CD14-positive monocyte (primary cell): ENCODE measurements around the gene MGLL. TPM values are rescaled to one million over a fixed set of nuclear protein-coding genes. Genes with fewer than 3 reads are reported as not detected.

ENCODE experiments used
- DNase-seq, 3 donors: peaks; one replicate each; pipeline ENCODE4 v3.0.0-alpha.2; 2011 to 2022
- H2AFZ ChIP-seq: 2 replicates; pipeline ENCODE4 v1.6.0; 2012; ENCODE audit warnings: mild to moderate bottlenecking, low read depth, low read length, inconsistent platforms; ENCODE audit not compliant: insufficient read depth, poor library complexity, severe bottlenecking
- H3K27ac ChIP-seq, 2 donors: 1 replicate in 1 of 2; 2 replicates in 1 of 2; pipeline ENCODE4 v1.5.1; 2012 to 2013; ENCODE audit warnings: low read length in 2 of 2, control low read depth in 1 of 2, inconsistent platforms in 1 of 2, low read depth in 1 of 2, mild to moderate bottlenecking in 1 of 2
- H3K27me3 ChIP-seq, 2 donors: one replicate each; pipeline versions ENCODE4 v1.6.0 to v1.6.1; 2011 to 2013; ENCODE audit warnings: low read length in 2 of 2; ENCODE audit not compliant: control insufficient read depth in 2 of 2, insufficient read depth in 2 of 2
- H3K36me3 ChIP-seq, 2 donors: replicated peaks in 1 of 2; 1 replicate in 1 of 2; 2 replicates in 1 of 2; pipeline versions ENCODE4 v1.5.1 to v1.6.1; 2012 to 2013; ENCODE audit warnings: low read length in 2 of 2, control low read depth in 1 of 2, inconsistent platforms in 1 of 2, mild to moderate bottlenecking in 1 of 2; ENCODE audit not compliant: insufficient read depth in 2 of 2, control insufficient read depth in 1 of 2
- H3K4me1 ChIP-seq, 2 donors: 1 replicate in 1 of 2; 2 replicates in 1 of 2; pipeline versions ENCODE4 v1.5.1 to v1.6.1; 2012 to 2013; ENCODE audit warnings: low read length in 2 of 2, control low read depth in 1 of 2, inconsistent platforms in 1 of 2, mild to moderate bottlenecking in 1 of 2, moderate library complexity in 1 of 2; ENCODE audit not compliant: insufficient read depth in 2 of 2, control insufficient read depth in 1 of 2
- H3K4me2 ChIP-seq: replicated peaks from 2 replicates; pipeline ENCODE3; 2012; ENCODE audit warnings: low read length, moderate library complexity, mild to moderate bottlenecking; ENCODE audit not compliant: poor library complexity, severe bottlenecking; ENCODE audit errors: extremely low read depth
- H3K4me3 ChIP-seq, 3 experiments: fragments of 200-600 bp in 1 of 3; sonication (generic) in 1 of 3; replicated peaks in 1 of 3; 1 replicate in 2 of 3; 2 replicates in 1 of 3; pipeline ENCODE4 v1.5.1; 2011 to 2013; ENCODE audit warnings: low read length in 3 of 3, mild to moderate bottlenecking in 3 of 3, control low read depth in 2 of 3, low read depth in 2 of 3, inconsistent platforms in 1 of 3, moderate library complexity in 1 of 3
- H3K79me2 ChIP-seq: 2 replicates; pipeline ENCODE4 v1.6.0; 2012; ENCODE audit warnings: mild to moderate bottlenecking, control low read depth, inconsistent platforms, low read length, moderate library complexity; ENCODE audit not compliant: insufficient read depth
- H3K9ac ChIP-seq: 2 replicates; pipeline ENCODE4 v1.6.0; 2017; ENCODE audit warnings: low read length, mild to moderate bottlenecking; ENCODE audit not compliant: insufficient read depth, poor library complexity, severe bottlenecking
- H3K9me3 ChIP-seq, 2 donors: replicated peaks in 1 of 2; 1 replicate in 1 of 2; 2 replicates in 1 of 2; pipeline versions ENCODE4 v1.5.1 to v1.6.1; 2012 to 2013; ENCODE audit warnings: low read length in 2 of 2, control low read depth in 1 of 2; ENCODE audit not compliant: control insufficient read depth in 1 of 2, insufficient read depth in 1 of 2
- H4K20me1 ChIP-seq: 2 replicates; pipeline ENCODE4 v1.6.0; 2012; ENCODE audit warnings: mild to moderate bottlenecking, low read length, control low read depth, moderate library complexity; ENCODE audit not compliant: insufficient read depth
- H3K27ac Mint-ChIP-seq, 7 donors: one replicate each; pipeline ENCODE4 v1.8.0; 2020; ENCODE audit warnings: mild to moderate bottlenecking in 7 of 7, mixed read lengths in 7 of 7, moderate library complexity in 6 of 7, inconsistent platforms in 2 of 7
- H3K27me3 Mint-ChIP-seq, 3 donors: one replicate each; pipeline ENCODE4 v1.8.0; 2021 to 2022; ENCODE audit warnings: low read depth in 3 of 3, mild to moderate bottlenecking in 3 of 3, mixed read lengths in 3 of 3, moderate library complexity in 3 of 3, inconsistent platforms in 1 of 3
- H3K36me3 Mint-ChIP-seq, 2 donors: one replicate each; pipeline ENCODE4 v1.8.0; 2020; ENCODE audit warnings: mixed read lengths in 2 of 2, inconsistent platforms in 1 of 2, mild to moderate bottlenecking in 1 of 2
- H3K4me1 Mint-ChIP-seq: one replicate; pipeline ENCODE4 v1.8.0; 2020; ENCODE audit warnings: mild to moderate bottlenecking, mixed read lengths
- H3K4me3 Mint-ChIP-seq, 2 donors: one replicate each; pipeline ENCODE4 v1.8.0; 2020; ENCODE audit warnings: mild to moderate bottlenecking in 2 of 2, mixed read lengths in 2 of 2, moderate library complexity in 1 of 2
- H3K9me3 Mint-ChIP-seq, 7 donors: one replicate each; pipeline ENCODE4 v1.8.0; 2020 to 2022; ENCODE audit warnings: mixed read lengths in 7 of 7, mild to moderate bottlenecking in 6 of 7, moderate library complexity in 6 of 7, inconsistent platforms in 2 of 7
- WGBS: methylation state at CpG from one replicate; pipeline ENCODE4 v1.1.5; 2013; ENCODE audit warnings: missing lambda C conversion rate; ENCODE audit not compliant: insufficient coverage; 5-methylcytosine and 5-hydroxymethylcytosine counted together
- intact Hi-C, 2 donors: fragments of 100-400 bp; cut with micrococcal nuclease; formaldehyde crosslinking; loops; one replicate each; pipeline versions ENCODE4 v1.15.0 to v1.15.1; 2023
- polyA minus RNA-seq: library from RNA; depleted of rRNA, polyadenylated mRNA; stranded (reverse); fragments of >200 nt; gene quantifications from 2 replicates; pipeline ENCODE4 v1.2.3, GENCODE V29; 2012
- polyA plus RNA-seq, 3 donors: library from polyadenylated mRNA; depleted of rRNA in 1 of 3; unstranded in 2 of 3; stranded (reverse) in 1 of 3; fragments of 300-500 nt in 2 of 3; fragments of >200 nt in 1 of 3; fragmentation: Illumina TruSeq in 2 of 3; gene quantifications; 1 replicate in 2 of 3; 2 replicates in 1 of 3; pipeline ENCODE4 v1.2.3, GENCODE V29; 2012 to 2021
- total RNA-seq, 12 experiments: library from RNA in 1 of 12; stranded (reverse) in 1 of 12; fragments of 120-200 nt in 1 of 12; gene quantifications; one replicate each; pipeline ENCODE4 v1.2.4 and lab custom pipeline; 2013 to 2026; ENCODE audit warnings: mixed read lengths in 6 of 12, inconsistent platforms in 1 of 12
- TF ChIP-seq, protein P1 (sequence below): fragments of 200-600 bp; IDR thresholded peaks from one replicate; pipeline ENCODE4 v1.8.0; 2022; ENCODE audit warnings: antibody characterized with exemption, mild to moderate bottlenecking

MGLL gene
- 8.3 TPM for total RNA-seq (2013)
- polyA plus RNA-seq: 1 to 10 TPM; 4.4 to 10.0 (median 6.4) TPM
- 2.4 and 5.7 TPM in 2 replicates for polyA minus RNA-seq
- total RNA-seq (lab: John Stamatoyannopoulos, UW): 7.6 to 61.2 (median 16.4) reads per million in 11 experiments

DNA sequence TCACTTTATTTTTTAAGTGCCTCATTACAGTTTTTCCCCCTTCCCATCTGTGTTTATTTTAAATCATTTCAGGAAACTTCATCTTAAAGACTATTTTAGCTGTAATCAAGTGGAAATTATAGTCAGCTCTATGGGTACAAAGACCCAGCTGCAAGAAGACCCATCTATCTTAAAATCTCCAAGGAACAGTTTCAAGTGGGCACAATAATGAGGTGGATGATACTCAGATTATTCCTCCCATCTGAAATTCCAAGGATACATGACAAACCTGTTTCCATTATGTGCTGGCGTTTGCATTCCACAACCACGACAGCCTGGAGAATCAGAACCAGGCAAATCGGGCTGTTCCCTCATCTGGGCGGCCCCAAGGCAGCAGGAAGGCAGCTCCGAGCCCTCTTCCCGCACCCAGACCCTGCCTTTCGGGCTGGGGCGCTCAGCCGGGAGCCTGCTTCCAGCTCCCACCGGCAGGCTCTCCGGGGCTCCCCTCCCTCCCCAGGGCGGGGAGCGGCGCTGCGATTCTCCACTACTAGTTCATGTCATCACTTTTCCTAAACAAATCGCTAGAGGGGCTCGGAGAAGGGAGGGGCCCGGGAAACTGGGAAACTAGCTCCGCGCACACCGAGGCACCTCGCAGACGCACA is at the start of gene MGLL:
MGLL (minus strand) TSS at position 475 of the 641 bp plus-strand sequence; CDS start at position 278, 197 bp downstream.
- Histone ChIP-seq H2AFZ (peak within 1 kb of the TSS; percentile 82), H3K79me2 (no peaks in the 10 kb centered on the region), H3K36me3 (no peaks in the 10 kb centered on the region), H4K20me1 (no peaks in the 10 kb centered on the region), H3K4me1 (peaks cover 40 to 54% of the 10 kb centered on the region in 2 donors), H3K4me2 (peak within 1 kb of the TSS; percentile 81), H3K9me3 (peaks cover 0 to 1% of the 10 kb centered on the region in 2 donors), H3K9ac (peak within 1 kb of the TSS; percentile 64), H3K4me3 (peak within 1 kb of the TSS; percentile 51 to 81 (median 62)), H3K27me3 (peaks cover 0 to 3% of the 10 kb centered on the region in 2 donors), H3K27ac (no peak within 1 kb of the TSS)
- intact Hi-C loops: loop anchor here (5.0 to 10.0 kb wide), 4 partner anchors 45 to 170 kb away; no protein-coding TSS in a partner anchor
- no peak for DNase-seq
- H3K36me3 Mint-ChIP-seq: peaks cover 0 to 5% of the 10 kb centered on the region in 2 donors
- H3K4me3 Mint-ChIP-seq: peak within 1 kb of the TSS; percentile 96 to 99
- WGBS: 0% methylated on average over 22 of the region's 23 CpGs
- H3K27me3 Mint-ChIP-seq: peaks cover 9 to 26% (median 22%) of the 10 kb centered on the region in 3 donors
- peak within 1 kb of the TSS; percentile 71 to 85 (median 82) for H3K27ac Mint-ChIP-seq
- peaks cover 0 to 8% (median 2%) of the 10 kb centered on the region in 7 donors for H3K9me3 Mint-ChIP-seq
- peaks cover 45% of the 10 kb centered on the region for H3K4me1 Mint-ChIP-seq
- TF ChIP-seq, protein P1, sequence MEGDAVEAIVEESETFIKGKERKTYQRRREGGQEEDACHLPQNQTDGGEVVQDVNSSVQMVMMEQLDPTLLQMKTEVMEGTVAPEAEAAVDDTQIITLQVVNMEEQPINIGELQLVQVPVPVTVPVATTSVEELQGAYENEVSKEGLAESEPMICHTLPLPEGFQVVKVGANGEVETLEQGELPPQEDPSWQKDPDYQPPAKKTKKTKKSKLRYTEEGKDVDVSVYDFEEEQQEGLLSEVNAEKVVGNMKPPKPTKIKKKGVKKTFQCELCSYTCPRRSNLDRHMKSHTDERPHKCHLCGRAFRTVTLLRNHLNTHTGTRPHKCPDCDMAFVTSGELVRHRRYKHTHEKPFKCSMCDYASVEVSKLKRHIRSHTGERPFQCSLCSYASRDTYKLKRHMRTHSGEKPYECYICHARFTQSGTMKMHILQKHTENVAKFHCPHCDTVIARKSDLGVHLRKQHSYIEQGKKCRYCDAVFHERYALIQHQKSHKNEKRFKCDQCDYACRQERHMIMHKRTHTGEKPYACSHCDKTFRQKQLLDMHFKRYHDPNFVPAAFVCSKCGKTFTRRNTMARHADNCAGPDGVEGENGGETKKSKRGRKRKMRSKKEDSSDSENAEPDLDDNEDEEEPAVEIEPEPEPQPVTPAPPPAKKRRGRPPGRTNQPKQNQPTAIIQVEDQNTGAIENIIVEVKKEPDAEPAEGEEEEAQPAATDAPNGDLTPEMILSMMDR: no peak

DNA sequence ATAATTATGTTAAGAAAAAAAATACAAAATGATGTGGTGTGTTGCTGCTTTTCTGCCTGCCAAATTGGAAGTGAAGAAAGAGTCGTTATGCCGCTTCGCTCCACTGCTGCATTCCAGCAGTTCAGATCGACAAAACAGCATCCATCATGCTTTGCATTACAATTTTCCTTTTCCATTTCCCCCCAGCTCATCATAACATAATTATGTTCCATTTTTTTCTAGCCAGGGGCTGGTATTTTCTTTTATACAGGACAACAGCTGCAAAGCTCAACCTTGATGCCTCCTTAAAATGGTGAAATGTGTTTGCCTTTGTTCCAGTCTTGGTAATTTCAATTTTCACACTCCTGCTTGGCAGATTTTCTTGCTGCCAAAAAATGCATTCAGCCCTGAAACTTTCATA is 47.8 kb upstream of the MGLL start:
- Mint-ChIP-seq H3K36me3 (no peaks in the 10 kb centered on the region), H3K4me3 (no peak overlapping the region), H3K4me1 (no peaks in the 10 kb centered on the region), H3K27ac (no peak overlapping the region), H3K9me3 (peaks cover 0 to 5% (median 3%) of the 10 kb centered on the region in 7 donors), H3K27me3 (peaks cover 0 to 6% (median 5%) of the 10 kb centered on the region in 3 donors)
- Histone ChIP-seq H3K9ac (no peak overlapping the region), H3K79me2 (no peaks in the 10 kb centered on the region), H2AFZ (no peak overlapping the region), H3K9me3 (no peaks in the 10 kb centered on the region), H4K20me1 (no peaks in the 10 kb centered on the region), H3K36me3 (no peaks in the 10 kb centered on the region), H3K27me3 (no peaks in the 10 kb centered on the region), H3K4me3 (no peak overlapping the region), H3K4me1 (no peaks in the 10 kb centered on the region), H3K4me2 (no peak overlapping the region), H3K27ac (no peak overlapping the region)
- 100% methylated on average over 1 of the region's 4 CpGs for WGBS
- DNase-seq: no peak
- TF ChIP-seq, protein P1: no peak
- intact Hi-C loops: no loop called here
